IPS-NIHi7 (cell line): ENCODE results near the gene BHLHA15.

Source experiments
- DNase-seq: peaks from one replicate; pipeline ENCODE4 v3.0.0; 2012; ENCODE audit warnings: mixed read lengths; ENCODE audit errors: extremely low spot score

Gene BHLHA15

DNA sequence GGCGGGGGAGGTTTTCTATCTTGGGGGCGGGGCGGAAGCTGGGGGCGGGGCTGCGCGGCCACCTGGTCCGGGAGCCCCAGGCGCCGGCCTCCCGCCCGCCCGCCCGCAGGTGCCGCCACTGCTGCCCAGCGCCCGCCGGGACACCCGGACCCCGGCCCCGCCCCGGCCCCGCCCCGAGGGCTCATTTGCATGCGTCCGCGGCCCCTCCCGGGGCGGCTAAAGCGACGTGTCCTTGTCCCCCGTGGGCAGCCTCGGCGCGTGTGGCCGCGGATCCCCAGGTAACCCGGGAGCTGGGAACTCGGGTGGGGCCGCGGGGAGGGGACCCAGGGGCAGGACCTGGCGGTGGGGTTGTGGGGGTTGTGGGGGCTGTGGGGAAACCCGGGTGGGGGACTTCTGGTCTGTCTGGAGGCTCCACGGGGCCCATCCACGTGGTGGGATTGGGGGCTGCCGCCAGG is at the start of gene BHLHA15:
TSS of gene BHLHA15 (plus strand) at position 219 of the 455 bp plus-strand sequence. CDS start 871 bp downstream, outside the sequence.
- DNase-seq = peak; percentile 85

DNA sequence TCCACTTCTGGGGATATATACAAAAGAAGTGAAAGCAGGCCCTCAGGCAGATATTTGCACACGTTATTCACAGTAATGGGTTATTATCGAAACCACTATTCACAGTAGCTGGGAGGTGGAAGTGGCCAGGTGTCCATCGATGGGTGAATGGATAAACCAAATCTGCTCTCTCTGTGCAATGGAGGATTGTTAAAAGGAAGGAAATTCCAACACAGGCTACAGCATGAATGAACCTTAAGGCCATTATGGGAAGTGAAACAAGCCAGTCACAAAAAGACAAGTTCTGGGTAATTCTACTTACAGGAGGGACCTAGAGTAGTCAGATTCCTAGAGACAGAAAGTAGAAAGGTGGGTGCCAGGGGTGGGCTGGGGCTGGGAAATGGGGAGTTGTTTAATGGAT is 48.5 kb upstream of the BHLHA15 start:
- no peak for DNase-seq

DNA sequence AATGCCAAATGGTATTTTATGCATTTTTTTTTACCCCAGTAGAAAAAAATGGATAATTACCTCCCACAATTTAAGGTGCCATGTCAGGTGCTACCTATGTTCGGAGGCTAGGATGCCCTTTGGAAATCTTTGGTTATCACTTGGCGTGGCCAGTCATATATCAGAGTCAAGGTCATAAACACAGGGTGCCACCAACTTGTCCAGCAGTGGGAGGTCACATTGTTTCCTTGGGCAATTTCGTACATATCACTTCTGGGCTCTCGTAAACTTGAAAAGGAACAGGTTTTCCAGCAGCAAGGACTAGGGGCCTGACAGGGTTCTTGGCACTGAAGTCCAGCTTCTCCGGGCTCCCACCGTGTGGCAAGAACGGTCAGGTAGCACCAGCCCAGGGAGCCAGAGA is 48.0 kb upstream of the BHLHA15 start:
- DNase-seq = no peak

DNA sequence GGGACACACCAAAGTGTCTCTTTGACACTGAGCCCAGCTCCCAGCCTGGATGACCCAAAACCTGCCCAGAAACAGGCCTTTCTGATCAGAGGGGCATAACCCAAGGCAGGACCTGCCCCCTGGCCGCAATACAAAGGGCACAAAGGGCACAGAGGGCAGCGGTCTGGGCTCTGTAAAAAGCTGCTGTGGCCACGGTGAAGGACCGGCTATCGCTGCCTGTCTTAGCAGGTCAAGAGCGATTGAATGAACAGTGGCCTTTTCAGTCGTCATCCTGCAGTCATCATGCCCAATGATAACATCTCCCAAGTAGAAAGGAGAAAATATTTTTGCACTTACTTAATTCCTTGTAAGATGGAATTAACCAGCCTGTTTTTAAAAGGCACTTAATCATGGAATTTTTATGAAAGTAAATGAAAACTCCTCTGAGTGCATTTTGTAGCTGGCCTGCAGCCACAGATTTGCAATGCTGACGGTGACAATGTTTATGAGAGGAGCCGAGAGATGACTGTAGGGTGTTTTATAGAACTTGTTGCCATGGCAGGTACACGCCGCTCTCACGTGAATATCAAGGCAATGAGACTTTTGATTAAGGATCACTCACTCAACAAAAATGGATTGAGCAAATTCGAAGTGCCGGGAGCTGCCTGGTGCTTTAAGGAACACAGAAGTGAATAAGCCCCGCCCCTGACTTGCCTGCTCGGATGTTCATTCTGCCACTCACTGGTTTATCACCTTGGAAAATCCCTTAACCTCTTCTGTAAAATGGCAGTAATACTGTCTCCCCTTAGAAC is 47.3 kb upstream of the BHLHA15 start:
- DNase-seq = no peak

DNA sequence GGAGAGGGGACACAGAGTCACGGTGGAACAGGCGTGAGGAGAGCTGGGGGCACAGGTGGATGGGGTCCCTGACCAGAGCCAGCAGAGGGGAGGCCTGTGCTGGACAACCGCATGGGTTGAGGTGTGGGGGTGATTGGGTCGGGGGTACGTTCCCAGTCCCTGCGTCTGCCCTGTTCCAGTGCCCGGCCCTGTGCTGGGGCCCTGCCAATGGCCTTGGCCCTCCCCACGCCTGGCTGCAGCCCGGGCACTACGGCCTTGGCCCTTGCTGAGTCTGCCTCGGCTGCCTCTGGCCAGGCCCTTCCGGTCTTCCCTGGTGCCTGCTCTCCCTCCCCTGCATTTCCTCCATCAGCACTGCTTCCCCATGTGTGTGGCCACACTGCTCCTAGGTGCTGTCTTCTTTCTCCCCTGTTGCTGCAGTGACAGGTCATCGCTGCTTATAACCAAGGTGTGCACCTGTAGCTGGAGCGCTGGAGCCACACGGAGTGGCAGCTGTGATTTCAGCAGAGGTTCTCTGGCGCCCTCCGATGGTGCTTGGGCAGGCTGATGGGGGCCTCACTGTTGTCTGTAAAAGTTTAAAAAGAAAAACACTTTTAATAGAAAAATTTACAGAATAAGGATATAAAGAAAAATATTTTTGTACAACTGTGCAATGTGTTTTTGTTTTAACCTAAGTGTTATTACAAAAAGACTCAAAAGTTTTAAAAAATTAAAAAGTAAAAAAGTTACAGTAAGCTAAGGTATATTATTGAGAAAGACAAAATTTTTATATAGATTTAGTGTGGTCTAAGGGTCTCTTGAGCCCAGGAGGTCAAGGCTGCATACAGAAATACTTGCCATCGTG is 45.2 kb upstream of the BHLHA15 start:
- peak; percentile 78 for DNase-seq

GRCh38 chr7:98166668-98166970 is 44.6 kb upstream of the BHLHA15 start:
- DNase-seq = no peak

- DNase-seq = no peak
These were observed 43.6 kb upstream of the BHLHA15 start for GRCh38 chr7:98167653-98168052.

- peak; percentile 91 for DNase-seq
These were observed 42.9 kb upstream of the BHLHA15 start for GRCh38 chr7:98168181-98168903.

GRCh38 chr7:98168904-98169621 is 42.2 kb upstream of the BHLHA15 start:
- no peak for DNase-seq

GRCh38 chr7:98170966-98171365 is 40.3 kb upstream of the BHLHA15 start:
- no peak for DNase-seq

- DNase-seq = no peak
These were observed 39.8 kb upstream of the BHLHA15 start for GRCh38 chr7:98171449-98171848.

GRCh38 chr7:98174334-98175259 is 36.6 kb upstream of the BHLHA15 start:
- no peak for DNase-seq

GRCh38 chr7:98175260-98175940 is 35.8 kb upstream of the BHLHA15 start:
- DNase-seq = no peak

DNA sequence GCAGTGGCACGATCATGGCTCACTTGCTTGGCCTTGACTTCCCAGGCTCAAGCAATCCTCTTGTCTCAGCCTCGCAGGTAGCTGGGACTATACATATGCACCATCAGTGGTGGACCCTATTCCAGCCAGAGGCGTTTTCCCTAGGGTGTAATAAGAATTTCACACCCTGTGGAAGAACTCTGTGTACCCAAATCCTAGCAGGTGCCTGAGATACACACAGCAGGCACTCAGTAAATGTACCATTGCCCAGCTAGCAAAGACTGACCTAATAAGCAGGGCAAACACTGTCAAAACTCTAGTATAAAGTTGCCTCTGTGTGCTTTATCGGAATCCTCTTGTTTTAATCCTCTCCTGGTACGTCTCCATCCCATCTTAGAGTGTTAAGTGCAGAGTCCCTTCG is 33.7 kb upstream of the BHLHA15 start:
- DNase-seq = no peak

GRCh38 chr7:98178321-98178720 is 32.9 kb upstream of the BHLHA15 start:
- no peak for DNase-seq

GRCh38 chr7:98178762-98179490 is 32.3 kb upstream of the BHLHA15 start:
- DNase-seq = no peak

DNA sequence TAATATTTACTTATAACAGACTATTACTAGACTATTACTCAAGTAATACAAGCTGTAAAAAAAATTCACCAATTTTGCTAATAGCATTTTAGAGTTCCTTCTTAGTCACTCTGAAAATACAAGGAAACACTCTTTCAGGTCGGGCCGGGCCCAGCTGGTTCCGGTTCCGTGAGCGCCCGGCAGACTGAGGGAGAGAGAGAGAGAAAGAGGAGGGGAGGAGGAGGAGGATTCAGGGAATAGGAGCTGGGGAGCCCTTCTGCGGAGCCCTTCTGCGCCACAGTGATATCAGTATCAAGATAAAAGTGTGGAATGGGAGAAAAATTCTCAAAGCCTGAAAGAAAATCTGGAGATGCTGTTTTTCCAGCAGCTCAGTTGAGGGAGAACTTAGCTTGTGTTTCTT is 30.5 kb upstream of the BHLHA15 start:
- no peak for DNase-seq

- no peak for DNase-seq
These were observed 26.1 kb upstream of the BHLHA15 start for GRCh38 chr7:98185101-98185500.

DNA sequence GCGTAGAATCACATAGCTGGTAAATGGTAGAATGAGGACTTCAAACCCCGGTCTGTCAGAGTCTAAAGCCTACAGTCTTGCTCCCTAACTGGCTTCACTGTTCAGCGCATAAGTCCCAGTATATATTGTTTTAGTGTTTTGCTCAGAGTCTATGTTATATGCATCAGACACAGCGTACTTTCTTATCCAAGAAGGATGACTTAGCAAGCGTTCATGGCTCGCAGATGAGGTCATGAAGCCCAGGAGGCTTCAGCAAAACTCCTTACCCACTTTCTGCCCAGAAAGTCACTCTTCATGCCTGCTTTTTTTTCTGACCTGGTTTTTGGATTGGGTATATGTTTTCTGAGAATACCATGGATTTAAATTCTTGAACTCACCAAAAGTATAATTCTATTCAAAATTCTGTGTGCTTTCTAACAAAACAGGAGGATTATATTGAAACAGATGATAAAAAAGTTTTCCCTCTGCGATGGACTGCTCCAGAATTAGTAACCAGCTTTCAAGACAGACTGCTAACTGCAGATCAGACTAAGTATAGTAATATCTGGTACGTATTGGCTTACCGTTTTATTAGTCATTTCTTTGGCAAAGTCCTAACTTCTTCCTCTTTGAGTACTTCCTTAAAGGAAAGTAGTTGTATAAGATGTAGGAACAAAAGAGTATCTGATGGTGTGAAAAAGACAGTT is 24.6 kb upstream of the BHLHA15 start:
- no peak for DNase-seq
